ENCODE data around the gene KLHL22.

Gene KLHL22

DNA sequence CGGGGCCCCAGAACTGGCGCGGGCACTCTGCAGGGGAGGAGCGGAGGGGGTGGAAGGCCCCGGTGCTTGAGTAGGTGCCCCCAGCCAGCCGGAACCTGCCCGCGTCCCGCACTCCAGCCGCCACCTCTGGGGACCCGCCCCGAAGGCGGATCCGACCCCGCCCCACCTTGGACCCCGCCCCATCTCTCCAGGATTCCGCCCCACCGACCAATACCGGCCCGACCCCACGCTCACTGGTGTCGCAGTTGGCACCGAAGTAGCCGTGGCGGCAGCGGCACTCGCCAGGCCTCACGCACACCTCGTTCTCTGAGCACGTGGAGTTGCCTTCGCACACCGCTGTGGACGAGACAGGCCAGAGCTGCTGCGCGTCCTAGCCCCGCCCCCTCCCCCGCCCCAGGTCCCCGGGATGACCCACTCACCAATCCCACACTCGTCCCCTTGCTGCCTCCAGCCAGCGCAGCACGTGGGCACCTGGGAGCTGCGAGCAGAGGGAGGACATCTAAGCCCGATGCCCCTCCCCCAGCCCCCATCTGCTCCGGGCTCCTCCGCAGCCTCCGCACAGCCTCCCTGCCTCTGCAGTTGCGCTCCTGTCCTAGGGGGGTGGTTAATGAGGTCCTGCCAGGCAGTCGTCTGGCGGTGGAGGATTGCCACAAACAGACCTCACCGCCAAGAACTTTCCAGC, 63.9 kb downstream of the KLHL22 start:
- TF ChIP-seq, protein P1, sequence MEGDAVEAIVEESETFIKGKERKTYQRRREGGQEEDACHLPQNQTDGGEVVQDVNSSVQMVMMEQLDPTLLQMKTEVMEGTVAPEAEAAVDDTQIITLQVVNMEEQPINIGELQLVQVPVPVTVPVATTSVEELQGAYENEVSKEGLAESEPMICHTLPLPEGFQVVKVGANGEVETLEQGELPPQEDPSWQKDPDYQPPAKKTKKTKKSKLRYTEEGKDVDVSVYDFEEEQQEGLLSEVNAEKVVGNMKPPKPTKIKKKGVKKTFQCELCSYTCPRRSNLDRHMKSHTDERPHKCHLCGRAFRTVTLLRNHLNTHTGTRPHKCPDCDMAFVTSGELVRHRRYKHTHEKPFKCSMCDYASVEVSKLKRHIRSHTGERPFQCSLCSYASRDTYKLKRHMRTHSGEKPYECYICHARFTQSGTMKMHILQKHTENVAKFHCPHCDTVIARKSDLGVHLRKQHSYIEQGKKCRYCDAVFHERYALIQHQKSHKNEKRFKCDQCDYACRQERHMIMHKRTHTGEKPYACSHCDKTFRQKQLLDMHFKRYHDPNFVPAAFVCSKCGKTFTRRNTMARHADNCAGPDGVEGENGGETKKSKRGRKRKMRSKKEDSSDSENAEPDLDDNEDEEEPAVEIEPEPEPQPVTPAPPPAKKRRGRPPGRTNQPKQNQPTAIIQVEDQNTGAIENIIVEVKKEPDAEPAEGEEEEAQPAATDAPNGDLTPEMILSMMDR (IDR thresholded peaks at IDR 0.05; ENCODE audit: insufficient read depth, missing control alignments), result no peak
- FAIRE-seq (no peak), DNase-seq (ENCODE audit: insufficient read length, low spot score) (no peak)

DNA sequence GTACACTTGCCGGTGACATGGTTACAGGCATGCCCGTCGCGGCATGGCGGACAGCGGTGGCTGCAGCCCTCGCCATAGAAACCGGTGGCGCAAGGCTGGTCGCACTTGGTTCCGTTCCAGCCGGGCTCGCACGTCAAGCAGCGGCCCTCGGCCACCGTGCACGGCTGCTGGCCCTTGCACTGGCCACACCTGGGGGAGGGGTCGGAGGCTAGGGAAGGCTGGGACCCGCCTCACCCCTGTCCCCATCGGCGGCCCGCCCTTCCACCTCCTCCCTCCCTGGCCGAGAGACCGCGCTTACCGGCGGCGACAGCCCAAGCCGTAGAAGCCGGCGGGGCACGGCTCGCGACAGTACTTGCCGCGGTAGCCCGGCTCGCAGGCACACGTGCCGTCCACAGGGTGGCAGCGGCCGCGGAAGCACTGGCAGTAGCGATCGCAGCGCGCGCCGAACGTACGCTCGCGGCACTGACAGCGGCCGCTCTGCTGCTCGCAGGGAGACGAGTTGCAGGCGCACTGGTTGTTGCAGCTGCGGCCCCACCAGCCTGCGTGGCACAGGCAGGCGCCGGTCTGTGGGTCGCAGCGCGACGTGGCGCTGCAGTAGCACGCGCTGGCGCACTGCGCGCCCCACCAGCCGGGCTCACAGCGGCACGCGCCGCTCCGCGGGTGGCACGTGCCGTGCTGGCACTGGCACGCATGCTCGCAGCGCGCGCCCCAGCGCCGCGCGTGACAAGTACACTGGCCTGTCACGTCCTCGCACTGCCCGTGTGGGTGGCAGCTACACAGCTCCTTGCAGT, 64.7 kb downstream of the KLHL22 start:
- FAIRE-seq (no peak), DNase-seq (ENCODE audit: insufficient read length, low spot score) (peak; percentile 5)
- TF ChIP-seq, protein P1 (IDR thresholded peaks at IDR 0.05; ENCODE audit: insufficient read depth, missing control alignments), result no peak

DNA sequence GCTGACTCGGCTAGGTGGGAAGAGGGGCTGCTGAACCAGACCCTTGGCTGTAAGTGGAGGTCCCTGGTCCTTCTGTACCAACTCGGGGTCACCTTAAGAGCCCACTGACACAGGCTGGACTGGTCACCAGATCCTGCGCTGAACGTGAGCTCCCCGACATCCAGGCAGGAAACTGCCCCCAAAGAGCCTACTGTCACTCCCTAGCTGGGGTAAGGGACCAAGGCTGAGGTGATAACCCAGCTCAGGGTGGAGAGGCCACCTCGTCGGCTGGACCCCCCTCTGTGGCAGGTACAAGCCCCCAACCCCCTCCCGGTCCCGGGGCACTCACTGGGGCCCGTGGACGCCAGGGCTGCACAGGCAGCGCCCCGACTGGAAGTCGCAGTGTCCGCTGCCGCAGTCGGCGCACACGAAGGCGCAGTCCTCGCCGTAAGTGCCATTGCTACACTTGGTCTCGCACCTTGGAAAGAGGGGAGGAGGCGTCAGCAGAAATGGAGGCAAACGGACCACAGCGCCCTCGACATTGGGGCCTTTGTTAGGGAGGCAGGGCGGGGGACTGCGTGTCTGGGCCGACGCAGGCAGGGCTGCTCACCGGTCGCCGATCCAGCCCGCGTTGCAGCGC, 65.4 kb downstream of the KLHL22 start:
- DNase-seq (ENCODE audit: insufficient read length, low spot score) (peak; percentile 10), FAIRE-seq (no peak)
- TF ChIP-seq, protein P1 (IDR thresholded peaks at IDR 0.05; ENCODE audit: insufficient read depth, missing control alignments), result no peak

DNA sequence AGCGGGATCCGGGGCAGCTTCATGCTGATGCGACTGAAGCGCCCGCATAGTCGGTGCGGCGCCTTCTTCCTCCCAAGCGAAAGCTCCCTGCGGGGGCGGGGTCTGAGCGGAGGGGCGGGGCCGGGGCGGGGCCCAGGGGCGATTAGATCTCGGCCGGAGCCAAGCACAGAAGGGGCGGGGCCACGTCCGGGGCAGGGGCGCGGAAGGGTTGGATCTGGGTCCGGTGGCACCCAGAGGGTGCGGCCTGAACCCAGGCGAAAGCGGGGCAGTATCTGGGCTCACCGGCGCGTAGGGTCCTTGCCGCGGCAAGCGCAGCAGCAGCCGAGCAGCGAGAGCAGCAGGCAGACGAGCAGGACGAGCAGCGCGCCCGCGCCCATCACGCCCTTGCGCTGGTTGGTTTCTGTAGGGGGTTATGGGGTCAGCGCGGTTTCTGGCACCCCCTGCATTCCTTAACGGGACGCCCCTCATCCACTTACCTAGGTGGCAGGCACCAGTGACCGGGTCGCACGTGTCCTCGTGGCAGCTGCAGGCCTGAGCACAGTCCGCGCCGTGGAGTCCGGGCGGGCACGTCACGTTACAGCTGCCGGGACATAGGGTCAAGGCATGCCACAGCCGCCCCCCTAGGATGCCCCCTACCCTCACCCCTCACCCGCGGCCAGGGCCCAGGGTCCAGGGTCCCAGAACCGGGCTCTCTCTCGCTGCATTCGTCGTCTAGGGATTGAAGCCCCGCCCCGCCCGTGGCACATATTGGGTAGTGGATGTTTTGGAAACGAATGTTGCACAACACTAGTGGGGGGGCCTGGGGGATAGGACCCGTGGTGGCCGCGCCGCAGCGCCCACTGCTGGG, 66.1 kb downstream of the KLHL22 start:
- FAIRE-seq, result no peak
- DNase-seq (ENCODE audit: insufficient read length, low spot score), result peak; percentile 16
- TF ChIP-seq, protein P1 (IDR thresholded peaks at IDR 0.05; ENCODE audit: insufficient read depth, missing control alignments), result no peak

DNA sequence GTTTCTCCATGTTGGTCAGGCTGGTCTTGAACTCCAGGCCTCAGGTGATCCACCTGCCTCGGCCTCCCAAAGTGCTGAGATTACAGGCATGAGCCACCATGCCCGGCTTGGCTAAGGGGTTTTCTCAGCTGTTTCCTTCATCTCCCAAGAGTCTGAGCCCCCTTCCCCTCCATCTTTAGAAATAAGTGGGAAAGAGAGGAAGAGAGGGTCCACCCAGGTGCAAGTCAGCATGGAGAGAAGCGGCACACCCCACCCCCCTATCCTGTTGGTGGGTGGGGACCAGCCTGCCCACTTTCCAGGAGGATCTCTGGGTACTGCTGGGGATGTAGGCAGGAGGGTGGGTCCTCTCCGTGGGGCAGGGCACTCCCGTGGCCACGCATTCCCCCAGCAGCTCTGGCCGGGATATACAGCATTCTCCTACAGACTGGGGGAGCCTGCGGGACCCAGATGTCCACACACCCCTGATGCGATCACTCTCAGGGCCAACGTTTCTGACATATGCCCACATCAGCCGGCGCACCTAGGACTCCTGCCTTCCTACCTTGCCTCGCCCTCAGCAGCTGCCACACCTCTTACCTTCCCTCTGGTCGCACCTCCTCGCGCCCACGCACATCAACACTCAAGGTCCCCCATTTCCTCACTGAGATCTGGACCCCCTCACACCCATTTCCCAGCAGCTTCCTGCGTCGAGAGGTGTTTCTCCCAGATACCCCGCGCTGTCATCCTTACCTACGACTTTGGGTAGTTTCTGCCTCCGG, 66.9 kb downstream of the KLHL22 start:
- TF ChIP-seq, protein P1 (IDR thresholded peaks at IDR 0.05; ENCODE audit: insufficient read depth, missing control alignments), result no peak
- no peak for FAIRE-seq
- peak; percentile 17 for DNase-seq (ENCODE audit: insufficient read length, low spot score)

DNA sequence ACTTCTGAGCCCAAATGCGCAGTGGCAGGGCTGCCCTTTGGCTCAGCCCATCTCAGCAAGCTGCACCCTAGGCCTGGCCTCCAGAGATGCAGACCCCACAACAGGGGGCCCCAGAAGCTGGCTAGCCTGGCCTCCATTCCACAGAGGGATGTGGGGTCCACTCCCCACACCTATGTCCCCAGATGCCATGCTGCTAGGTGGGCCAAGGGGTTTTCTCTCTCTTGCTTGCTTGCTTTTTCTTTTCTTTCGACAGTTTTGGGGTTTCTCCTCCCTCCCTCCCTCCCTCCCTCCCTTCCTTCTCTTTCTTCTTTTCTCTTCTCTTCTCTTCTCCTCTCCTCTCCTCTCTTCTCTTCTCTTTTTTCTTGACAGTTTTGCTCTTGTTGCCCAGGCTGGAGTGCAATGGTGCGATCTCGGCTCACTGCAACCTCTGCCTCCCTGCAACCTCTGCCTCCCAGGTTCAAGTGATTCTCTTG, 67.6 kb downstream of the KLHL22 start:
- DNase-seq (ENCODE audit: insufficient read length, low spot score) (peak; percentile 8), FAIRE-seq (no peak)

More for the DNA sequence above, 67.6 kb downstream of the KLHL22 start:
- TF ChIP-seq, protein P1 (IDR thresholded peaks at IDR 0.05; ENCODE audit: insufficient read depth, missing control alignments), result no peak

All from D721Med (cell line).